Gastrocnemius medialis (tissue), 4 donors: Measurements from ENCODE around the gene NDUFAF4.

Experiments
- POLR2A ChIP-seq, 2 donors: fragments of 450-650 bp; IDR thresholded peaks; one replicate each; pipeline ENCODE4 v1.6.1; 2017; ENCODE audit warnings: antibody characterized with exemption in 2 of 2, mild to moderate bottlenecking in 2 of 2, moderate library complexity in 2 of 2
- TF ChIP-seq, protein P1 (sequence below), 5 experiments: fragments of 450-650 bp in 3 of 5; fragments of 200-600 bp in 2 of 5; sonication (generic) in 2 of 5; IDR thresholded peaks in 4 of 5; conservative IDR thresholded peaks in 1 of 5; 1 replicate in 4 of 5; 2 replicates in 1 of 5; pipeline ENCODE4 v1.5.1; 2016 to 2019; ENCODE audit warnings: antibody characterized with exemption in 5 of 5, mild to moderate bottlenecking in 3 of 5, moderate library complexity in 3 of 5

GRCh38 chr6:96911751-96912150, 14.1 kb upstream of the NDUFAF4 start:
- TF ChIP-seq, protein P1, sequence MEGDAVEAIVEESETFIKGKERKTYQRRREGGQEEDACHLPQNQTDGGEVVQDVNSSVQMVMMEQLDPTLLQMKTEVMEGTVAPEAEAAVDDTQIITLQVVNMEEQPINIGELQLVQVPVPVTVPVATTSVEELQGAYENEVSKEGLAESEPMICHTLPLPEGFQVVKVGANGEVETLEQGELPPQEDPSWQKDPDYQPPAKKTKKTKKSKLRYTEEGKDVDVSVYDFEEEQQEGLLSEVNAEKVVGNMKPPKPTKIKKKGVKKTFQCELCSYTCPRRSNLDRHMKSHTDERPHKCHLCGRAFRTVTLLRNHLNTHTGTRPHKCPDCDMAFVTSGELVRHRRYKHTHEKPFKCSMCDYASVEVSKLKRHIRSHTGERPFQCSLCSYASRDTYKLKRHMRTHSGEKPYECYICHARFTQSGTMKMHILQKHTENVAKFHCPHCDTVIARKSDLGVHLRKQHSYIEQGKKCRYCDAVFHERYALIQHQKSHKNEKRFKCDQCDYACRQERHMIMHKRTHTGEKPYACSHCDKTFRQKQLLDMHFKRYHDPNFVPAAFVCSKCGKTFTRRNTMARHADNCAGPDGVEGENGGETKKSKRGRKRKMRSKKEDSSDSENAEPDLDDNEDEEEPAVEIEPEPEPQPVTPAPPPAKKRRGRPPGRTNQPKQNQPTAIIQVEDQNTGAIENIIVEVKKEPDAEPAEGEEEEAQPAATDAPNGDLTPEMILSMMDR (IDR thresholded peaks at IDR 0.05 in 4 of 5, conservative IDR thresholded peaks at IDR 0.05 in 1 of 5) = no peak
- TF ChIP-seq POLR2A (IDR thresholded peaks at IDR 0.05) = no peak
